Measurements from ENCODE around the gene LIPK.
A peak's percentile ranks its signal among the peaks of the same experiment; 100 is the strongest.

The LIPK gene

DNA sequence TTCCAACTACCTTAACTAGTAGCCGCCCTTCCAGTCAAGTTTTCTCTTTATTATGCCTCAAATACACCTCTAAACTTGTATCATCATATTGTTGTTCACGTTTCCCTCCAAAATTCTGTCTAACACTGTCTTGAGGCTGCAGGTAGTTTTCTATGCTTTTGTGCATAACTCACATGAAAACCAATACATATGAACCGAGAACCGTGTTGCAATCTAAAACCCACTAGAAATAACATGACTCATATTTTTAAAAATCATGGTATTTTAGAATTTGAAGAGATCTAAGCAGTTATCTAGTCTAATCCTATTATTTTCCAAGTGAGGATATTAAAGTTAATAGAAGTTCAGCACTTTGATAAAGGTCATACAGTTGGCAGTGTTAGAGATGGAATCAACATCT is 23.6 kb upstream of the LIPK start:
- no peak overlapping the region for H3K27ac ChIP-seq
- CTCF ChIA-PET, result interaction anchor here (0.6 to 1.3 kb wide), 3 partner anchors 11 to 668 kb away, joined by 3 to 5 read pairs (median 4); no protein-coding TSS in a partner anchor
- no peak for DNase-seq (ENCODE audit: low spot score)
- TF ChIP-seq, protein P1, sequence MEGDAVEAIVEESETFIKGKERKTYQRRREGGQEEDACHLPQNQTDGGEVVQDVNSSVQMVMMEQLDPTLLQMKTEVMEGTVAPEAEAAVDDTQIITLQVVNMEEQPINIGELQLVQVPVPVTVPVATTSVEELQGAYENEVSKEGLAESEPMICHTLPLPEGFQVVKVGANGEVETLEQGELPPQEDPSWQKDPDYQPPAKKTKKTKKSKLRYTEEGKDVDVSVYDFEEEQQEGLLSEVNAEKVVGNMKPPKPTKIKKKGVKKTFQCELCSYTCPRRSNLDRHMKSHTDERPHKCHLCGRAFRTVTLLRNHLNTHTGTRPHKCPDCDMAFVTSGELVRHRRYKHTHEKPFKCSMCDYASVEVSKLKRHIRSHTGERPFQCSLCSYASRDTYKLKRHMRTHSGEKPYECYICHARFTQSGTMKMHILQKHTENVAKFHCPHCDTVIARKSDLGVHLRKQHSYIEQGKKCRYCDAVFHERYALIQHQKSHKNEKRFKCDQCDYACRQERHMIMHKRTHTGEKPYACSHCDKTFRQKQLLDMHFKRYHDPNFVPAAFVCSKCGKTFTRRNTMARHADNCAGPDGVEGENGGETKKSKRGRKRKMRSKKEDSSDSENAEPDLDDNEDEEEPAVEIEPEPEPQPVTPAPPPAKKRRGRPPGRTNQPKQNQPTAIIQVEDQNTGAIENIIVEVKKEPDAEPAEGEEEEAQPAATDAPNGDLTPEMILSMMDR (conservative IDR thresholded peaks at IDR 0.05; ENCODE audit: low read depth), result no peak
- POLR2A ChIA-PET (ENCODE audit: low non-redundant PET), result no interaction called here

- ChIA-PET CTCF (interaction anchor here (0.5 to 2.1 kb wide), 19 partner anchors 9 to 805 kb away, joined by 3 to 10 read pairs (median 4); no protein-coding TSS in a partner anchor), POLR2A (ENCODE audit: low non-redundant PET) (no interaction called here)
- no peak overlapping the region for H3K27ac ChIP-seq
- DNase-seq (ENCODE audit: low spot score), result peak; percentile 58
- TF ChIP-seq, protein P1 (conservative IDR thresholded peaks at IDR 0.05; ENCODE audit: low read depth), result peak; percentile 85
Observed at GRCh38 chr10:88687853-88688467, 18.1 kb upstream of the LIPK start.

- ChIA-PET CTCF (interaction anchor here (0.6 to 1.2 kb wide), 3 partner anchors 37 to 838 kb away, joined by 3 to 5 read pairs (median 4); no protein-coding TSS in a partner anchor), POLR2A (ENCODE audit: low non-redundant PET) (no interaction called here)
- no peak for DNase-seq (ENCODE audit: low spot score)
- H3K27ac ChIP-seq, result no peak overlapping the region
- TF ChIP-seq, protein P1 (conservative IDR thresholded peaks at IDR 0.05; ENCODE audit: low read depth), result no peak
Observed at GRCh38 chr10:88689366-88689765, 16.7 kb upstream of the LIPK start.

DNA sequence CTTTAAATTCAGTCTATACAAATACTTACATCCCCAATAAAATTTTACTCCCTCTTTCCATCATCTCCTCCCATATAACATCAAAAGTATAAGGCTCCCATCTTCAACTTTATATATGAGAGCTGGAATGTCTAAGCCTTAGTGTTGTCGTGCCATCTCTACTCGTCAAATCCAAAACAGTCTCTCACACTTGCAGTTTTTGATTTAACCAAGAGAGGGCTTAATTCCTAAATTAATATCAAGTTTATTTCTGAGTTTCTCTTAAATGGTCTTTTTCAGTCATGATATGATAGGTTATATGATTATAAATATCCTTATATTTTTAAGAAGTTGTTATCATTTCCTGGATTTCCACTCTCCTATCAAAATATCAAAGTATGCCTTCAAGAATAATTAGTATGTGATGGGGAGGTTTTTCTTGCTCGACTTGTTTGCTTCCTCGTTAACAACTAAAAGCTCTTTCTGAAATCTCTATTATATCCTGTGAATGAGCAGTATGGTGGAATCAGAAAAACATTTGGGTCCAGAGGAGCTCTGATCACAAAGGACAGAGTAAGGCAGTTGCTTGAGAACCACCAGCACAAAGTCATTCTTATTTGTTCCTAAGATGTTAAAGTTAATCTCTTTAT is 12.5 kb upstream of the LIPK start:
- H3K27ac ChIP-seq, result no peak overlapping the region
- DNase-seq (ENCODE audit: low spot score), result no peak
- POLR2A ChIA-PET (ENCODE audit: low non-redundant PET), result no interaction called here
- TF ChIP-seq, protein P1 (conservative IDR thresholded peaks at IDR 0.05; ENCODE audit: low read depth), result peak; percentile 31
- CTCF ChIA-PET, result interaction anchor here (0.6 to 1.3 kb wide), 4 partner anchors 11 to 202 kb away, joined by 3 to 5 read pairs (median 4); no protein-coding TSS in a partner anchor

DNA sequence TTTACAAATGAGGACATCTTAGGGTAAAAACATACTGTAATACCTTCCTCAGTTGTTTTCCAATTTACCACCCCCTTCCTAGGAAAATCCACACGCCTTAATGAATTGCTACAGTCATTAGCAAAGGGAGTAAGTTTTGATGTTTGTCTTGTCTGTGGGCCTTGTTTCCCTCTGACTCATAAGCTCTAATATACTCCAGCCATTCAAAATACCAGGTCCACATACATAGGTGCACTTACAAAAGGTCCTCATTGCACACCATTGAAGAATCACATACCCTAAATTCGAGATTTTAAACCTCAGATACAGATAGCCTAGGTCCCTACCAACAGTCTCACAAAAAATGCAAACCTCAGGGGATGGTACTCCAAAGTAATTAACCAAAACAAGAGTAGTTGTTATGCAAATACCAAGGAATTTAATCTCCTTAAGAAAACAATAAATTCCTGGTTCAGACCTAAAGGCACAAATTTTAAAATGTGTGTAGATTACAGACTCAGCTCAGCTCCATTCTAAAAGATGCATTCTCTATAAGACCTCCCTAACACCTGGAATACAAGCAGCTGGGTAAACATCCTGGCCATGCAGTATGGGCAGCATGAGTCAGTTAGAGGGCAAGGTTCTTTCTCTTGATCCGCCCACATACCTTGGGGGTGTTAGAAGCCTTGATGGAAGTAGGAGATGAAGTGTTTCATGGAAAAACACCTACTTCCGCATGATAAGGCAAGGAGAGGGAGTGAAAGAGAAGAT is 3.0 kb upstream of the LIPK start:
- POLR2A ChIA-PET (ENCODE audit: low non-redundant PET), result no interaction called here
- peak; percentile 83 for DNase-seq (ENCODE audit: low spot score)

More for the DNA sequence above, 3.0 kb upstream of the LIPK start:
- TF ChIP-seq, protein P1 (conservative IDR thresholded peaks at IDR 0.05; ENCODE audit: low read depth), result no peak
- CTCF ChIA-PET, result interaction anchor here (0.5 to 0.7 kb wide), 4 partner anchors 36 to 872 kb away, joined by 3 to 7 read pairs (median 4); no protein-coding TSS in a partner anchor
- H3K27ac ChIP-seq, result no peak overlapping the region
